HCT116 (cell line): ENCODE measurements around the gene ADGRV1. TPM values are rescaled to one million over a fixed set of nuclear protein-coding genes. Genes with fewer than 3 reads are reported as not detected.

ENCODE experiments used
- ATAC-seq: fragments of 200-7000 bp; cut with Tn5 transposase; 2 replicates; pipeline ENCODE4 v1.9.1; 2020; ENCODE audit warnings: mild to moderate bottlenecking, moderate library complexity
- BruUV-seq: library from RNA; stranded (reverse); fragments of 400-500 nt; replicated peaks from 2 replicates; lab custom pipeline; 2021; lab: Mats Ljungman, UMichigan
- CTCF ChIA-PET: fragments of 300-600 bp; sonication (Branson Sonifier 250); formaldehyde crosslinking; loops from one replicate; lab custom pipeline; 2021; ENCODE audit warnings: antibody characterized with exemption; lab: Charles Lee
- POLR2A ChIA-PET: fragments of 300-600, 350-600 bp; sonication (Branson Sonifier 250); formaldehyde crosslinking; loops from one replicate; lab custom pipeline; 2021; ENCODE audit warnings: antibody characterized with exemption; lab: Charles Lee
- RAD21 ChIA-PET, 2 experiments: fragments of 300-600 bp; sonication (Branson Sonifier 250); formaldehyde crosslinking; loops; one replicate each; lab custom pipeline; 2023; ENCODE audit warnings: low total read pairs in 2 of 2; ENCODE audit not compliant: uncharacterized antibody in 2 of 2, unreplicated experiment in 2 of 2, low non-redundant PET in 1 of 2; lab: Charles Lee
- DNase-seq: peaks from one replicate; pipeline ENCODE4 v3.0.0-alpha.2; 2010; ENCODE audit warnings: low read depth, low spot score
- H2AFZ ChIP-seq: fragments of 200-600 bp; shearing (Covaris generic), sonication (generic); 2 replicates; pipeline ENCODE4 v1.6.1; 2017; ENCODE audit warnings: low read depth, mixed run types, mixed read lengths, antibody characterized with exemption, low read length; ENCODE audit not compliant: poor library complexity, severe bottlenecking
- H3K27ac ChIP-seq: 2 replicates; pipeline ENCODE4 v1.5.1; 2012; ENCODE audit warnings: low read depth, low read length
- H3K27me3 ChIP-seq: fragments of 200-600 bp; sonication (generic); 2 replicates; pipeline ENCODE4 v1.6.1; 2016; ENCODE audit warnings: mixed run types, low read length, mixed read lengths; ENCODE audit not compliant: insufficient read depth
- H3K36me3 ChIP-seq, 2 experiments: fragments of 200-500 bp in 1 of 2; fragments of 200-600 bp in 1 of 2; sonication (Bioruptor generic) in 1 of 2; sonication (generic) in 1 of 2; 2 replicates each; pipeline versions ENCODE4 v1.5.1 to v1.6.1; 2014 to 2016; ENCODE audit warnings: low read length in 2 of 2, inconsistent platforms in 1 of 2, mixed read lengths in 1 of 2, mixed run types in 1 of 2; ENCODE audit not compliant: insufficient read depth in 2 of 2, control insufficient read depth in 1 of 2
- H3K4me1 ChIP-seq, 2 experiments: fragments of 200-600 bp in 1 of 2; sonication (generic) in 1 of 2; 2 replicates each; pipeline versions ENCODE4 v1.5.1 to v1.6.1; 2012 to 2017; ENCODE audit warnings: low read length in 2 of 2, inconsistent platforms in 1 of 2, mild to moderate bottlenecking in 1 of 2, mixed read lengths in 1 of 2, mixed run types in 1 of 2, moderate library complexity in 1 of 2; ENCODE audit not compliant: insufficient read depth in 2 of 2, control insufficient read depth in 1 of 2
- H3K4me2 ChIP-seq: fragments of 200-600 bp; sonication (generic); 2 replicates; pipeline ENCODE4 v1.6.1; 2017; ENCODE audit warnings: mixed run types, low read length, mixed read lengths
- H3K4me3 ChIP-seq, 2 experiments: fragments of 200-600 bp in 1 of 2; sonication (generic) in 1 of 2; replicated peaks in 1 of 2; 2 replicates each; pipeline ENCODE4 v1.5.1; 2011 to 2016; ENCODE audit warnings: low read length in 2 of 2, control low read depth in 1 of 2, low read depth in 1 of 2, mild to moderate bottlenecking in 1 of 2, mixed read lengths in 1 of 2, mixed run types in 1 of 2
- H3K79me2 ChIP-seq: fragments of 200-600 bp; sonication (generic); 2 replicates; pipeline ENCODE4 v1.6.1; 2017; ENCODE audit warnings: mild to moderate bottlenecking, mixed run types, low read length, moderate library complexity, mixed read lengths; ENCODE audit not compliant: insufficient read depth
- H3K9ac ChIP-seq: fragments of 200-600 bp; sonication (generic); 2 replicates; pipeline ENCODE4 v1.6.1; 2016; ENCODE audit warnings: low read length, mixed read lengths
- H3K9me2 ChIP-seq: fragments of 200-600 bp; sonication (generic), shearing (Covaris generic); 2 replicates; pipeline ENCODE4 v1.6.1; 2017; ENCODE audit warnings: mixed run types, mild to moderate bottlenecking, moderate library complexity; ENCODE audit not compliant: insufficient read depth
- H3K9me3 ChIP-seq, 2 experiments: fragments of 200-500 bp in 1 of 2; fragments of 200-600 bp in 1 of 2; sonication (Bioruptor generic) in 1 of 2; sonication (generic) in 1 of 2; 2 replicates each; pipeline ENCODE4 v1.6.1; 2014 to 2017; ENCODE audit warnings: low read length in 2 of 2, mixed read lengths in 2 of 2, inconsistent platforms in 1 of 2, low read depth in 1 of 2, mild to moderate bottlenecking in 1 of 2, mixed run types in 1 of 2, moderate library complexity in 1 of 2; ENCODE audit not compliant: control insufficient read depth in 1 of 2, insufficient read depth in 1 of 2
- H4K20me1 ChIP-seq: fragments of 200-600 bp; sonication (generic), shearing (Covaris generic); 2 replicates; pipeline ENCODE4 v1.6.1; 2017; ENCODE audit warnings: mixed run types, mild to moderate bottlenecking, moderate library complexity; ENCODE audit not compliant: insufficient read depth
- CEBPB ChIP-seq: IDR thresholded peaks from 2 replicates; pipeline ENCODE4 v1.6.1; 2012; ENCODE audit warnings: low read depth
- CTCF ChIP-seq, 3 experiments: fragments of 200-600 bp in 1 of 3; sonication (generic) in 1 of 3; IDR thresholded peaks in 2 of 3; conservative IDR thresholded peaks in 1 of 3; 2 replicates each; pipeline ENCODE4 v1.5.1; 2012 to 2017; ENCODE audit warnings: low read depth in 2 of 3, low read length in 2 of 3, antibody characterized with exemption in 1 of 3, borderline replicate concordance in 1 of 3, control low read depth in 1 of 3, mild to moderate bottlenecking in 1 of 3, mixed read lengths in 1 of 3, mixed run types in 1 of 3, moderate library complexity in 1 of 3; ENCODE audit not compliant: insufficient read depth in 1 of 3
- EZH2 ChIP-seq: fragments of 200-600 bp; sonication (generic); IDR thresholded peaks from 2 replicates; pipeline ENCODE4 v1.6.1; 2017; ENCODE audit warnings: antibody characterized with exemption, mixed run types
- JUND ChIP-seq: IDR thresholded peaks from 2 replicates; pipeline ENCODE4 v1.6.1; 2012
- POLR2A ChIP-seq: IDR thresholded peaks from 2 replicates; pipeline ENCODE4 v1.7.0; 2011; ENCODE audit warnings: borderline replicate concordance; ENCODE audit not compliant: insufficient read depth, insufficient read length; ENCODE audit errors: extremely low read depth
- POLR2AphosphoS5 ChIP-seq: IDR thresholded peaks from 2 replicates; pipeline ENCODE4 v1.6.1; 2011; ENCODE audit warnings: mild to moderate bottlenecking, low read depth, low read length, moderate library complexity
- RAD21 ChIP-seq: IDR thresholded peaks from 2 replicates; pipeline ENCODE4 v1.6.1; 2012; ENCODE audit warnings: low read depth, mild to moderate bottlenecking
- SIN3A ChIP-seq: IDR thresholded peaks from 2 replicates; pipeline ENCODE4 v1.6.1; 2012; ENCODE audit warnings: low read depth
- SP1 ChIP-seq: IDR thresholded peaks from 2 replicates; pipeline ENCODE4 v1.6.1; 2012; ENCODE audit warnings: low read depth
- ZNF274 ChIP-seq: fragments of 200-500 bp; sonication (Bioruptor generic); IDR thresholded peaks from 2 replicates; pipeline ENCODE4 v1.6.1; 2014; ENCODE audit warnings: mild to moderate bottlenecking, low read depth, low read length, inconsistent platforms
- intact Hi-C: fragments of 100-400 bp; cut with micrococcal nuclease; formaldehyde crosslinking; loops from 2 replicates; pipeline ENCODE4 v1.10.0; 2022
- total RNA-seq: library from RNA; stranded (reverse); gene quantifications from one replicate; pipeline ENCODE4 v1.2.1, GENCODE V29; 2021; ENCODE audit not compliant: unreplicated experiment

Gene ADGRV1
- total RNA-seq, 1 experiment from 2014 or later = 6.0 TPM

GRCh38 chr5:90549223-90549622 is 9.4 kb upstream of the ADGRV1 start:
- H3K27me3 ChIP-seq = no peaks in the 10 kb centered on the region
- H3K27ac ChIP-seq = no peak overlapping the region
- RAD21 ChIA-PET = no interaction called here
- no peak for ATAC-seq
- no peaks in the 10 kb centered on the region for H3K79me2 ChIP-seq
- H3K36me3 ChIP-seq = no peaks in the 10 kb centered on the region
- BruUV-seq = no TSS peak
- intact Hi-C loops = no loop called here
- H3K9me2 ChIP-seq = no peaks in the 10 kb centered on the region
- no peaks in the 10 kb centered on the region for H4K20me1 ChIP-seq
- no peak for DNase-seq
- TF ChIP-seq CTCF (IDR thresholded peaks at IDR 0.05 in 2 of 3, conservative IDR thresholded peaks at IDR 0.05 in 1 of 3; ENCODE audit: borderline replicate concordance in 1 of 3, insufficient read depth in 1 of 3, low read depth in 2 of 3, low read length in 2 of 3) (no peak), POLR2A (no peak), ZNF274 (no peak), CEBPB (no peak), RAD21 (no peak), JUND (no peak), POLR2AphosphoS5 (no peak), SP1 (no peak), SIN3A (no peak), EZH2 (no peak)
- H3K4me2 ChIP-seq = no peak overlapping the region
- POLR2A ChIA-PET = no interaction called here
- CTCF ChIA-PET = no interaction called here
- H2AFZ ChIP-seq = peak overlapping the region; percentile 95
- H3K9ac ChIP-seq = no peak overlapping the region
- H3K4me1 ChIP-seq = peaks cover 0 to 8% of the 10 kb centered on the region in 2 experiments; a peak in 2 of 4 replicates
- H3K4me3 ChIP-seq = no peak overlapping the region
- no peaks in the 10 kb centered on the region for H3K9me3 ChIP-seq
